Liver (tissue), 3 donors: ENCODE results near the gene RNF152.

ENCODE experiments used
- ATF3 ChIP-seq: IDR thresholded peaks from 2 replicates; pipeline ENCODE4 v1.6.1; 2016; ENCODE audit warnings: antibody characterized with exemption
- FOXA1 ChIP-seq: IDR thresholded peaks from 2 replicates; pipeline ENCODE4 v1.6.1; 2016; ENCODE audit warnings: antibody characterized with exemption
- GABPA ChIP-seq, 2 donors: IDR thresholded peaks in 1 of 2; conservative IDR thresholded peaks in 1 of 2; 2 replicates each; pipeline ENCODE4 v1.6.1; 2016; ENCODE audit warnings: antibody characterized with exemption in 2 of 2, mild to moderate bottlenecking in 1 of 2, moderate library complexity in 1 of 2
- MAX ChIP-seq: IDR thresholded peaks from 2 replicates; pipeline ENCODE4 v1.6.1; 2016; ENCODE audit warnings: antibody characterized with exemption
- TF ChIP-seq, protein P1 (sequence below): fragments of 150-350 bp; IDR thresholded peaks from 2 replicates; pipeline ENCODE4 v1.5.1; 2017; ENCODE audit warnings: improper control_type of control experiment, low read depth, low read length; ENCODE audit not compliant: missing input control
- donor health status: healthy.
- donor health status: healthy.

- TF ChIP-seq, protein P1, sequence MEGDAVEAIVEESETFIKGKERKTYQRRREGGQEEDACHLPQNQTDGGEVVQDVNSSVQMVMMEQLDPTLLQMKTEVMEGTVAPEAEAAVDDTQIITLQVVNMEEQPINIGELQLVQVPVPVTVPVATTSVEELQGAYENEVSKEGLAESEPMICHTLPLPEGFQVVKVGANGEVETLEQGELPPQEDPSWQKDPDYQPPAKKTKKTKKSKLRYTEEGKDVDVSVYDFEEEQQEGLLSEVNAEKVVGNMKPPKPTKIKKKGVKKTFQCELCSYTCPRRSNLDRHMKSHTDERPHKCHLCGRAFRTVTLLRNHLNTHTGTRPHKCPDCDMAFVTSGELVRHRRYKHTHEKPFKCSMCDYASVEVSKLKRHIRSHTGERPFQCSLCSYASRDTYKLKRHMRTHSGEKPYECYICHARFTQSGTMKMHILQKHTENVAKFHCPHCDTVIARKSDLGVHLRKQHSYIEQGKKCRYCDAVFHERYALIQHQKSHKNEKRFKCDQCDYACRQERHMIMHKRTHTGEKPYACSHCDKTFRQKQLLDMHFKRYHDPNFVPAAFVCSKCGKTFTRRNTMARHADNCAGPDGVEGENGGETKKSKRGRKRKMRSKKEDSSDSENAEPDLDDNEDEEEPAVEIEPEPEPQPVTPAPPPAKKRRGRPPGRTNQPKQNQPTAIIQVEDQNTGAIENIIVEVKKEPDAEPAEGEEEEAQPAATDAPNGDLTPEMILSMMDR, result no peak
- no peak for TF ChIP-seq MAX
- TF ChIP-seq GABPA (IDR thresholded peaks at IDR 0.05 in 1 of 2, conservative IDR thresholded peaks at IDR 0.05 in 1 of 2), result no peak
- TF ChIP-seq ATF3, result no peak
- TF ChIP-seq FOXA1, result no peak
Measured at GRCh38 chr18:61893309-61893970, 633 bp upstream of the RNF152 start.
